Lung microvascular endothelial cell (primary cell): ENCODE data around the gene SYT2. TPM values are rescaled to one million over a fixed set of nuclear protein-coding genes. Genes with fewer than 3 reads are reported as not detected.

Source experiments
- DNase-seq, 2 donors: peaks; one replicate each; pipeline versions ENCODE4 v3.0.0 to v3.0.0-alpha.2; 2010; ENCODE audit warnings: low read depth in 2 of 2
- total RNA-seq: library from RNA; depleted of rRNA; stranded (reverse); fragments of >200 nt; gene quantifications from 2 replicates; pipeline ENCODE4 v1.2.1, GENCODE V29; 2014

SYT2 gene
- total RNA-seq, 1 donor from 2014 or later = not detected

DNA sequence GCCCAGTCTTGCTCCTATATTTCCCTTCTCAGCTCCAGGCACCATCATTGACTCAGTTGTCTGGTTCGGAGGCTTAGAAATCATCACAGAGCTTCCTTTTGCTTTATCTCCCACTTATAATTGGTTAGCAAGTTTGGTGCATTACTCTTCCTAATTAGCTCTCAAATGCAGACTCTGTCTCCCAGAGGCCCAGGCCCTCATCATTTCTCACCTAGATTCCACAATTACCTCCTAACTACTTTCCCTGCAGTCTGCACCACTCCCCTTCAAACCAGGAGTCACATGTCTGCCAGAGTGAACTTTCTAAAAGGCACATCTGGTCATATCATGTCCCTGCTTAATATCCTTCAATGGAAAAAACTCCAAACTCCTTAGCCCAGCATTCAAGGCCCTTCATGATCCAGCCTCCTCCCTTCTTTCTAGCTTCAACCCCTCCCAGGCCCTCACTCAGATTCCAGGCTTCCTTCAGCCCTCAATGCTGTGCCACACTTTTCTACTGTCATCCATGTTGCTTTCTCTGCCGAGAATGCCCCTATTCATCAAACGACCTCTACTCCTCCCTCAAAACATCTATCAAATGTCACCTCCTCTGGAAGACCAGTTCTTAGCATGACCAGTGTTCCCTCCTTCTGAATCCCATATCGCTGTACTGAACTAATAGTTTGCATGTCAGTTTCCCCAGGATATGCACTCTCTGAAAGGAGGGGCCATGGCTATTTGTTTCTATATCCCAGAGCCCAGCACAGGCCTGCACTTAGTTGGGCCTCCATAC lies 30.7 kb downstream of the SYT2 start:
- no peak for DNase-seq

DNA sequence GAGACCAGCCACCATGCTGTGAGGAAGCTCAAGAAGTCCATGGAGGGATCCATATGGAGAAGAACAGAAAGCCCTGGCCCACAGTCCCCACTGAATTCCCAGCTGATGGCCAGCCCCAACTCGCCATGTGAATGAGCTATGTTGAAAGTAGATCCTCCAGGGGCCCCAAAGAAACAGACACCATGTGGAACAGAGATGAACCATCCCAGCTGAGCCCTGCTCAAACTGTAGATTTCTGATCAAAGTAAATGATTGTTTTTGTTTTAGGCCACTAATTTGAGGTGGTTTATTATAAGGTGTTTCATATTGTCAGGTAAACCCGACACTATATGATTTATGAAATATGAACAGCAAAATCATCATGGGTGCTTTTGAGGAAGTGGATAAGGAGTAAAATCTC lies 32.8 kb downstream of the SYT2 start:
- no peak for DNase-seq

DNA sequence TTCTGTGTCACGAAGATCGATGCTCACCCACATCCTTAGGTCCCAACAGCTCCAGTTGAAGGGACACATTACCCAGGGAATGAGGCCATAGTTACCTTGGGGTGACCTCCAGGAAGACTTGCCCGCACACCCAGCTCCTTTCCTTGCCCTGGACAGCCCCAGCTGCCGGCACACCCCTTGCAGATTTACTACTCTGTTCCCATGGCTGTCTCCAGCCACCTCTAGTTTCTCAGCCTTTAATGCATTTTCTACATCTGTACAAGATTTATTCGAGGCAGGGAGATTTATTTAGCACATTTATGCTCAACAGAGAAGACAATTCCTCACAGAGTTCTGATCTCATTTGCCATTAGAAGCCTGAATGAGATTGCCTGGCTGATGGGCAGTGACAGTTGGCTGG lies 36.7 kb downstream of the SYT2 start:
- DNase-seq = no peak

DNA sequence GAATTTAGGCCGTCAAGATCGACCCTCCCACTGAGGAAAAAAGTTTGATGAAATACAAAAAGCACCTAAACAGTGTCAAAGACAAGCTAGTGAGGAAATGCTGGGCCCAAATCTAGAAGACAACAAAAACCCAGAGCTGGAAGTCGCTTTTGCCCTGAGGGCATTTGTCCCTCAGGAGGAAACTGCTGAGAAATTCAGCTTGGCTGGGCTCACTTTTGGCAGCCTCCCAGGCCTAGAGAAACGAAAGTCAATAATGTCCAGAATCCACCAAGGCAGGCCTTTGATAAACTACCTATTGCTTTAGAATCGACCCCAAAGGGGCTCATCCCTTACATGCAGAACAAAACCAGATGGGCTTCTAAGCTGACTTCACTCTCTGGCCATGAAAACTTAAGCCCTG lies 38.9 kb downstream of the SYT2 start:
- DNase-seq = no peak

DNA sequence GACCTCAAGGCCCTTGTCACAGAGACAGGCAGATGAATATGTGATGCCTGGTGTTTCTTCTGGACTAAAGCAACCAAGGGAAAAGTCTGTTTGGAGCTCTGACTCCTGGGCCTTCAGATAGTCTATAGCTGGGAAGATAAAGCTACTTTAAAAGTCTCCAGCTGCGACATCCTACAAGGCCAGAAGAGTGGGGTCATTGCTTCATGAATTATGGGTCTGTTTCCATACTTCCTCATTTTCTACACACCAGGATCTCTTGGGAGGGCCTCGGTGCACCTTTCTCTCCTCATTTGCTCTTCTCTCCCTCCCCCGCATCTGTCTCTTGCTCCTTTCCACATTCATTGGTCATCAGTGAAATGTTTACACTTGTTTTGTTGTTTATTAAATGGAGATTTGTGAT lies 44.8 kb downstream of the SYT2 start:
- DNase-seq = no peak

DNA sequence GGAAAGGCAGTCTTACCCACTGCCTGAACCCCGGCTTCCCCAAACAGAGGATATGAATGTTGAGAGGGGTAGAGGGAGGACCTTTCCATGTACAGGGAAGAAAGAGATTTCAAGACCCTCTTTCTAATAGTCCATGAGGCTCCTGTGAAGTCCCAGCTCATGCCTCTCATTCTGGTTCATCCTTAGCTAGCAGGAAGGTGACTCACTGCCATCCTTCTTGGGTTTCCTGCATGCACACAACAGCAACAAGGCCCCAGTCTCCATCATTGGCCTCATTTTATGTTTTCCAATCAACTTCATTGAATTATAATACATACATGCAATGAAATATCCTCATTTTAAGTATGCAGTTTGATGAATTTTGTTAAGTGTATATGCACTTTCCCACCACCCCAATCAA lies 46.2 kb downstream of the SYT2 start:
- peak in 1 of 2 donors; percentile 74 for DNase-seq

DNA sequence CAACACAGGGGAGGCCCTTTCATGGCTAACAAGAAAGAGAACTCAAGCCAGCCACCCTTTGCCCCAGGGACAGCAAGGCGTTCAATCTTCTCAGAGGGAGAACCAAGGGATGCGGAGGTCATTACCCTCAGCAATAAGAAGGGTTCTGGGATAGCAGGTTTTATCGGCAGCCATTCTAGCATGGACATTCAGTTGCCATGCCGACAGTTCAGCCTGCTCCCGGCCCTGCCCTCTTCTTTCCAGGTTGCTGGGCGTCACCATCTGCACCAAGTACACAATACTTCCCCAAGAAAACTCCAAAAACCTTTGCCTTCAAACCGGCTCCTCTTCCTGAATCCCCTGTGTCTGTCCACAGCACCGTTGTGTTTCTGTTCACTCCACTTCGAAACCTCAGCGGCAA lies 47.1 kb downstream of the SYT2 start:
- no peak for DNase-seq

DNA sequence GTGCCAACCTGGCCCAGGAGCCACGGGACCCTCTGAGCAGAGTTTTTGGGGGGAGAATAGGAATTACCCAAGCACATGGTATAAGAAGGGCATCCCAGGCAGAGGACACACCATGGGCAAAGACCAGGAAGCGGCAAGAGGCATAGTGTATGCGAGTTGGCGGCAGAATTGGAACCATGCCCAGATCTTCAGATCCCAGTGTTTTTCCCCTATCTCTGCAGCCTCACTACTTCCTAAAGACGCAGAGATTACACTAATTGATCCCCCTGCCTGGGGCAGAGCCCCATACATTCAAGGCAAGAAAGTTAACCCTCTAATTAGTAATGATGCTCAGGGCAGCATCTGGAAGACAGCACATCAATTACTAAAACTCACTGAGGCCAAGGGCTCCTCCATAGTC lies 48.2 kb downstream of the SYT2 start:
- peak; percentile 12 to 31 for DNase-seq

DNA sequence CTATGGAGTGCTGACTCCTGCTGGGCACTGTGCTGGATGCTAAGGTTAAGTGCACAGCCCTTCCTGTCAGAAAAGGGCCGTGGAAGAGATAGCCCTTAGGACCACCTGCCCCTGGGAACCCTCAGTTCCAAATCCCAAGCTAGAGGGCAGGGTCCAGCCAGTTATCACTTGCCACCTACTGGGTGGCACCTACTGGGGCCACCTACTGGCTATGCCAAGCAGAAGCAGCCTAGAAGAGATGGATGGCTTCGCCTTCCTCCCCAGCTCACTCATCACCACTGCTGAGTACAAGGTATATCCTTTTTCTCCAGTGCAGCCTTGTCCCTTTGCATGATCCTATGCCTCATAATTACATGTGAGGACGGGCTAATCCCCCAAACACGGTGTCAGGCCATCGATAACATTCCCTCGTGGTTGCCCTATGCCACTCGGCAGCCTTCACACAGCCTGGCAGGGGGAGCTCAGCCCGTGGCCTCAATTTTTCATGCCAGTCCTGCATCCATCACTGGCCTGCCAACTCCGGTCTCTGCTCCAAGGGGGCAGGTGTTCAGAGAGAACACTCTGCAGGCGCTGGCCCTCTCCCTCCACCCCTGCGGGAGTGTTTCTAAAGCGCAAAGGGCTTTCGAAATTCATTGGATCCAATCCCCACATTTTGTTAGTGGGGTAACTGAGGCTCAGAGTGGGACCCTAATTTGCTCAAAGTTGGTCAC lies 49.0 kb downstream of the SYT2 start:
- DNase-seq = no peak

DNA sequence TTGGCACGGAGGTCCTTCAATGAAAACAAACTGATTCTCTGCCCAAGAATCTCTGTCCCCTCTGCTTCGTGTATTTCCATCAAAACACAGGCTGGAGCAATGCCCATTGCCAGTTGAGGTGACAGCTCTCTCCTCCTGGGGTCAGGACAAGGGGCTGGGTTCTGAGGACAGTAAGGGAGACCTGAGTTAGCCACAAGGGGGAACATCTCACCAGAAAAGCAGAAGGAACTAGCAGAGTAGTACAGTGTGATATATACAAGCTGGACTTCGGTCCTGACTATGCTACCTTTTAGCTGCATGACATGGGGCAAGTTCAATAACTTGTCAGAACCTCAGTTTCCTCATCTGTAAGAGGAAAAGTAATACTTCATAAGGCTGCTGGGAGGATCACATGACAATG lies 50.3 kb downstream of the SYT2 start:
- DNase-seq = no peak

DNA sequence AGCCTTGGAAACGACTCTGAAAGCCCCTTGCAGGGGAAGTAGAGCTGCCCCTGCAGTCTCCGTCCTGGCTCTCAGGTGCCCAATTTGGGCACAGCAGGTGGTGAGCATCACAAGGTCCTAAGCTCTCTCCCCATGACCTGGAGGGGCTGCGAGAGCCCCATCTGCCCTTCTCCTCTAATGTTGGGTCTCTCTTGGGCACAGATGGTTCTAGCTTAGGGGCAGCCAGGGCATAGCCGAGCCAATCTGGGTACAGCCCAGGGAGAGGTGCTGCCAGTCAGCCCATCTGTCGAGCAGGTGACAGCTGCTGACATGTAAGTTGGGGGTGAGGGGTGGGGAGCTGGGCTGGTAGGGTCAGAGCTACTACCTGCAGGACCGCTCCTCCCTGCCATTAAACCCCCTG lies 50.7 kb downstream of the SYT2 start:
- DNase-seq = no peak

DNA sequence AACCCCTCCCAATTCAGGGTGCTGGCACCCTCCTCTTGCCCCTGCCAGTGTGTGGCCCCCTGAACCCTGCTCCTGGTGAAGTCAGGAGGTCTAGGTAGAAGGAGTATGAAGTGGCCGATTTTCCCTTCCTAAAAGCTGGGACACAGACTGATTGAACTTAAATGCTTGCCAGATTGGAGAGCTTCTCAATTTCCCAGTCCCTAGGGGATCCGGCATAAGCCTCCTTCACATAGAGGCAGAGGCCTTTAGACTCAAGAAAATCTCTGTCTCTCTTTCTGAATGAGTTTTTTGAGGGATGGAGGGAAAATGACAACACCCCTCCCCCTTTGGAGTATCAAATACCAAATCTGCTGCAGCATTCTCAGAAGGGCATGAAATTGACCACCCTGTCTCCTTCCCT lies 51.5 kb downstream of the SYT2 start:
- DNase-seq = no peak

DNA sequence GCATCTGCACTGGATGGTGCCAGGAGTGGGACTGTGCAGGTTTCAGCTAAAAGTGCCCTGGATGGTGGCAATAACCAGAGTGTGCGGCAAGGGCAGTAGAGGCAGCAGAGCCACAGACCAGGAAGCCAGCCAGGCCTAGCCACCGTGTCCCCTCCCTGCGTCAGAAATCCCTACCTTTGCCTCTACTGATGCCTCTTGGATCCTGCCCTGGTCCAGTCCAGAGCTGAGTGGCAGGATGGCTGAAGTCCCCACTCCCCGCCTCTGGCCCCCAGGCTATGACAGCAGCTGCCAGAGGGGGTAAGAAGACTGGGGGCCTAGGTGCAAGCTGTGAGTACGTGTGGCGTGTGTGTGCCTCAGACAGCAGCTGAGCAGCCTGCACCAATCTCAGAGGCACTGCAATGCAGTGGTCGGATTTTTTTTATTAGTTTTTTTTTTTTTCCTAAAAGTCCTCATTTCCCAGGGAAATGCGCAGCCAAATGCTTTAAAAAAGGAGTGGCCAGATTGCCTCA lies 51.9 kb downstream of the SYT2 start:
- no peak for DNase-seq

DNA sequence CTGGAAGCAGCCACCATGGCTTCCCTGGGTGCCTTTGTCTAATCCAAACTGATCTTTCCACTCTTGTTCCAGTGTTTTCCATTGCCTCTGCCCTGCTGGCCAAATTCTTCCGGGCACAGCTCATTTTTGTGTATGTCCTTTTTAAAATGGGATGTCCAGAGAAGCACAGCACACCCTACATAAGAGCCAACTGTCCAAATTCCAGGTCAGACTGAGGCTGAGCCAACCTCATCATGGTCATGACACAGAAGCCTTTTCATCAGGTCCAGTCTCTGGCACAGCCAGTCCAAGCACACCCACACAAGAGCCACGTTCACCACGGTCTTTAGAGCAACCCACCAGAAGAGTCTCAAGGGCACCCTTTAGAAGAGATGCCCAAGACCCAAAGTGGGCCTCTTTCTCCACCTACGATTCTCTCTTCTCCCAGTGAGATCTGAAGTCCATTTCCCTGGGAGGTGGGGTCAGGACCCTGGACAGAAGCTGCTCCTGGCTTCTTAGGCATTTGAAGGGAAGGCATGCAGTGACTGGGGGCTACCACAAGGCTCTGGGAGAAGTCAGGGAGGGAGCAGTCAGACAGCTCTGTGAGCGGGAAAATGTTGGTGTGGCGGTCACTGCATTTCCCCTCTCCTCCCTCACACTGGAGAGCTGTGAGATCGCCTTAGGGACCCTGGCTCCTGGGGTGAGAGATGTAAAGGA lies 53.2 kb downstream of the SYT2 start:
- DNase-seq = peak; percentile 9 to 49

DNA sequence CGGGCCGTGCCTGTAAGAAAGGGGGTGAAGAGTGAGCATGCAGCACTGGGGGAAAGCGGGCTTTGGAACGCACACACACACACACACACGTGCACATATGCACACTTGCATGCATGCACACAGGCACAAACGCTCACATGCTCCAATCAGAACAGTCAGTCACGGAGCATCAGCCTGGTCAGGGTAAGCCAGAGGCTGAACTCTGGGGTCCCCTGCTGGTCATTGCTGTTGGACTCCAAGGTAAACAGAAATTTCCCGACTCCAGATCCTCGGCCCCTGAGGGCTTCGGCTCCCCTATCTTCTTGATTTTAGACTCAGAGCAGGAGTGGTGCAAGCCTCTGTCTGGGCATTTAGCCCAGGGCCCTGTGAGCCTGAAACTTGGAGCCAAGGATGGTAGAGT lies 54.2 kb downstream of the SYT2 start:
- peak in 1 of 2 donors; percentile 12 for DNase-seq

DNA sequence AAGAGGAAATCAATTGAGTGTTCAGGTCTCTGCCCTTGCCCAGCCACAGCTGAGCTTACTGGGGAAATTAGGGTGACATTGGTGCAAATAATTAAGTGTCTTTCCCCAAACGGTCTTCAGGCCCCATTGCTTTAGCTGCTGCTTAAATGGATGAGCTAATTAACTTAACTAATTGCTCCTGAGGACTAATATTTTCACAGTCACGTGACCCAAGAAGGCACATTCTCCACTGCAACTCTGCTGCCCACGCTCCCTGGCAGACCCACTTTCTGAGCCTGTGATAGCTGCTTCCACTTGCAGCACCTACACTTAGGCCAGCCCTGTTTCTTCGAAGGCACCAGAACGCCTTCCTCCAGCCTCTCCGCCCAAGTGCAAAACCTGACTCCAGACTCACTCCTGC lies 56.2 kb downstream of the SYT2 start:
- DNase-seq = no peak

DNA sequence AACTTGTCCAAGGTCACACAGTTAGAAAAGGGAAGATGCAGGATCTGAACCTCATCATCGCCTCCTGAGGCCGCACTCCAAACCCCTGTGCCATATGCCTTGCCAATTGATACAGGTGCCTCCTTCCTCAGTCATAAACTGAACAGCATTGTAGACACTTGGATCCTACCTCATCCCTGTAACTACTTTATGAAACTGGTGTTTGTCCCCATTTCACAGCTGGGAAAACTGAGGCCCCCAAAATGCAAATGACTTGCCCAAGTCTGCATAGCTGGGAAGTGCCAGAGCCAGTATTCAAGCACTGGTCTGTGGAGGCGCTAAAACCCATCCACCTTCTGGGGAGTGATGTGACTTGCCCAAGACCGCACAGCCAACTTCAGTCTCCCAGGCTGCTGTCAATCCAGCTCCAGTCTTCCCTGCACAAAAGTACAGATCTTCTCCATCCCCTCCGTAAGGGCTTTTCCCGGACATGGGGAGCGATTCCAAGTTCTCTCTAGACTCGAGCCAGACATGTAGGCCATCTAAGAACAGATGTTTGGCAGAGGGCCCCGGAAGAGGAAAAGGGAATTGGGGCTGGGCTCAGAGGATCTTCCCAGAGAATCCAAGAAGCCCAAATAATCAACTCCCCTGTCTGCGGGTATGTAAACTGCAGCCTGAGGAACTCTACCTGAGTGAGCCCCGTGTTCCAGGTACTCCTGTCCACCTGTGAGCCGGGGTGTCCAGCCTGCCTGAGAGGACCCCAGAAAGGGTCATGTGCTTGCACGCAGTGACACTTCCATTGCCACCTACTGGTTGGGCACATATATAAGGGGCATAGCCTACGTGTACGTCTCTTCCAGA lies 60.5 kb downstream of the SYT2 start:
- DNase-seq = no peak

DNA sequence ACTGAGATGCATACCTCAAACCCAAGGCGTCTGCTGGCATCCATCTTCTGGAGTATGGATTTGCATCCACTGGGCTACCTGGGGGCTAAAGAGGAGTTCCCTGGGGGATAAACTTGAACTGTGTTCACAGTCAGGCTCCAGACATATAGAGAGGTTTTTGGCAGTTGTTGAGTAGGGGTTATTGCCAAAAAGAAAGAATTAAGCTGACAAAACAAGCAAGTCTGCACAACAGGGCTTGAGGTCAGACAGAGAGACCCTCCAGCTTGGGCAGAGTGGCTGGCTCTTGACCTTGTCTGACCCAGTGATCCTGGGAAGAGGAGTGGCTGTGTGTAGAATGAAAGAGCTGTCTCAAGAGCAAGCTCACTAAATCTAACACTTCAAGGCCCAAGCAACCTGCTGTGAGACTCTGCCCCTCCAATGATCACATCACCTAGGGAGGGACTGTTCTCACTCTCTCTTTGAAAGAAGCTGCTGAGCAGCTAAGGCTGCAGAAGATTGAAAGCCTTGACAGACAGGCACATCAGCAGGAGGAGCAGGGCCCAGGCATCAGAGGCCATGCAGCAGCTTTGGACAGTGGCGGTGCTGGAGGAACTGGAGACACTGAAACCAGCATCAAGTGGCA lies 61.5 kb downstream of the SYT2 start:
- no peak for DNase-seq

DNA sequence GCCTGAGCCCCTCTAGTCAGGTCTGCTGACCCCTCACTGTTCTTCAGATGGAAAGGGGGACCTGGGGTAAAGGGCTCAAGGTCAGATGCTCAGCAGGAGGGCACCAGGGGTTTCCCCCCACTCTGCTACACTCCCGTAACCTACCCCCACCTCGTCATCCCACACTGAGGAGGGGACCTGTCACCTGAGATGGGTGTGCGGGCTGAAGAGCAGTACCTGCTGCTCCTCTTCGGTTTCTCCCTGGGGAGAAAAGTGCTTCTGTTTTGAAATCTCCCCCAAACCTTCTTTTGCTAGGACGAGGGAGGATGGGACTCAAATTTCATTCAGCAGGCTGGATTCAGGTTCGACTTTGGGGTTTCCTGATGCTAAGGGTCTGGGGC lies 65.2 kb downstream of the SYT2 start:
- DNase-seq = no peak

DNA sequence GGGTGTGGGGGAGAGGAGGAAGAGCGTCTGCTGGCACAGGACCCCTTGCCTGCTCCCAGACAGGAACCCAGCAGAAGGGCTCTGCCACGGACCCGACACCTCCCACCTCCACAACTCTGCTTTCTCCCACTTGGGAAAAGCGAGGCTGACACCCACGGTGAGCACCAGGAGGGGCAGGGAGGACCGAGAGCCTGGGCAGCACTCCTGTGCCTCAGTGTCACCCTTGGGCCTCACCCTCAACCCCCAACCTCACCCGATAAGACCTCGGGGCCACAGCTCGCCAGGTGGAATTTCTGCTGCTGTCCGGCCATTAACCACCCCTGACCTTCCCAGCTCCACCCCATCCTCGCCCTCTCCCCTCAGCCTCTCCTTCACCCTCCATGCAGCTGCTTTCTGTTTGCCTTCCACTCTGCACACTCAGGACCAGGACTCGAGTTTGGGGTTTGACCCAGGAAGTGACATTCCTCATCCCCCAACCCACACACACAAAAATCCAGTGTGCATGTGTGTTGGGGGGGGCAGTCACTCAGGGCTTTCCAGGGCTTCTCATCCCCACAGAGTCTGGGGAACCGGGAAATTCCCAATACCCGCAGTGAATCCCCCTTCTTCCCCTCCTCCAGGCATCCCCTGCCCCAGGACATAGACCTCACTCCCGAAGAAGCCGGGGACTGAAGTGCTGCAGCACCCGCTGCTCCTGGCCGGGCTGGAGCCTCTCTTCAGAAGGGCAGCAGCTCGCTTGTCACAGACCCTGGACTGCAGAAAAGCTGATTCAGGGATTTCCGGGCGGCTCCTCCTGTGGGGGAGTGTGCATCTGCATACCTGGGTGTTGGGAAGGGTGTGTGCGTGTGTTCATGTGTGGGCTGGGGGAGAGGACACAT lies 65.8 kb downstream of the SYT2 start:
- no peak for DNase-seq
